Activated CD4-positive, alpha-beta memory T cell treated with anti-CD3 and anti-CD28 coated beads for 36 hours (primary cell): Measurements from ENCODE around the gene C19orf81. TPM values are rescaled to one million over a fixed set of nuclear protein-coding genes. Genes with fewer than 3 reads are reported as not detected.
A peak's percentile ranks its signal among the peaks of the same experiment; 100 is the strongest.

Experiments
- CTCF ChIA-PET: fragments of 350-600 bp; sonication (Branson Sonifier 250); formaldehyde crosslinking; loops from one replicate; lab custom pipeline; 2021; ENCODE audit warnings: antibody characterized with exemption, inconsistent platforms; lab: Charles Lee
- POLR2A ChIA-PET: fragments of 350-600 bp; sonication (Branson Sonifier 250); formaldehyde crosslinking; loops from one replicate; lab custom pipeline; 2021; ENCODE audit warnings: antibody characterized with exemption; lab: Charles Lee
- DNase-seq: peaks from one replicate; pipeline ENCODE4 v3.0.0-alpha.2; 2020
- H3K27ac Mint-ChIP-seq: one replicate; pipeline ENCODE4 v1.8.0; 2021; ENCODE audit warnings: mixed read lengths
- H3K27me3 Mint-ChIP-seq: one replicate; pipeline ENCODE4 v1.8.0; 2021; ENCODE audit warnings: mixed read lengths
- H3K36me3 Mint-ChIP-seq: one replicate; pipeline ENCODE4 v1.8.0; 2021; ENCODE audit warnings: mixed read lengths
- H3K4me1 Mint-ChIP-seq: one replicate; pipeline ENCODE4 v1.8.0; 2021; ENCODE audit warnings: low read depth, mixed read lengths
- H3K4me3 Mint-ChIP-seq: one replicate; pipeline ENCODE4 v1.8.0; 2021; ENCODE audit warnings: mild to moderate bottlenecking, mixed read lengths
- H3K9me3 Mint-ChIP-seq: one replicate; pipeline ENCODE4 v1.8.0; 2021; ENCODE audit warnings: mixed read lengths
- intact Hi-C: fragments of 100-400 bp; cut with micrococcal nuclease; formaldehyde crosslinking; loops from one replicate; pipeline ENCODE4 v1.15.1; 2023
- total RNA-seq, 2 experiments: library from RNA; stranded (reverse); gene quantifications; one replicate each; pipeline ENCODE4 v1.2.3, GENCODE V29; 2021

Gene C19orf81
- total RNA-seq, 2 experiments from 2014 or later = 0.69 TPM; not detected in 1

- no peak for DNase-seq
- intact Hi-C loops = no loop called here
- Mint-ChIP-seq H3K4me1 (no peaks in the 10 kb centered on the region), H3K9me3 (peaks cover 3% of the 10 kb centered on the region), H3K4me3 (no peak overlapping the region), H3K27me3 (peaks cover 39% of the 10 kb centered on the region), H3K36me3 (no peaks in the 10 kb centered on the region), H3K27ac (no peak overlapping the region)
- POLR2A ChIA-PET = no interaction called here
- CTCF ChIA-PET = no interaction called here
Observed at GRCh38 chr19:50676625-50677197, 27.5 kb downstream of the C19orf81 start.

- Mint-ChIP-seq H3K36me3 (no peaks in the 10 kb centered on the region), H3K27ac (no peak overlapping the region), H3K27me3 (peaks cover 38% of the 10 kb centered on the region), H3K4me1 (no peaks in the 10 kb centered on the region), H3K4me3 (no peak overlapping the region), H3K9me3 (peaks cover 3% of the 10 kb centered on the region)
- CTCF ChIA-PET = no interaction called here
- intact Hi-C loops = no loop called here
- no peak for DNase-seq
- POLR2A ChIA-PET = no interaction called here
Observed at GRCh38 chr19:50677636-50678035, 28.4 kb downstream of the C19orf81 start.

DNA sequence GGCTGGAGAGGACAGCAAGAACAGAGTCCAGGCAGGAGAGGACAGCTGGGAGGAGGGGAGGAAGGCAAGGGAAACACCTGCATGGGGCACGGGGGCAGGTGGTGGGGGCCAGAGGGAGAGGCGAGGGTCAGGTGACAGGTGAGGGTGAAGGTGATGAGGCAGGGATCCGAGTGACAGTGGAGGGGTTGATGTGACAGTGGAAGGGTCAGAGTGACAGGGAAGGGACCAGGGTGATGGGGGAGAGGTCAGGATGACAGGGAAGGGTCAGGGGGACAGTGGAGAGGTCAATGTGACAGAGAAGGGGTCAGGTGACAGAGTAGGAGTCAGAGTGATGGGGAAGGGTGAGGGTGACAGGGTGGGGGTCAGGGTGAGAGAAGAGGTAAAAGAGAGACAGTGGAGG, 29.1 kb downstream of the C19orf81 start:
- H3K27ac Mint-ChIP-seq = no peak overlapping the region
- DNase-seq = no peak
- no peaks in the 10 kb centered on the region for H3K36me3 Mint-ChIP-seq
- no peak overlapping the region for H3K4me3 Mint-ChIP-seq
- H3K4me1 Mint-ChIP-seq = no peaks in the 10 kb centered on the region
- CTCF ChIA-PET = no interaction called here
- intact Hi-C loops = no loop called here
- peaks cover 3% of the 10 kb centered on the region for H3K9me3 Mint-ChIP-seq
- H3K27me3 Mint-ChIP-seq = peaks cover 31% of the 10 kb centered on the region
- POLR2A ChIA-PET = no interaction called here

GRCh38 chr19:50679177-50680125, 30.2 kb downstream of the C19orf81 start:
- peaks cover 26% of the 10 kb centered on the region for H3K27me3 Mint-ChIP-seq
- peaks cover 3% of the 10 kb centered on the region for H3K9me3 Mint-ChIP-seq
- no peak overlapping the region for H3K27ac Mint-ChIP-seq
- intact Hi-C loops = no loop called here
- POLR2A ChIA-PET = no interaction called here
- H3K4me1 Mint-ChIP-seq = no peaks in the 10 kb centered on the region
- DNase-seq = peak; percentile 86
- CTCF ChIA-PET = no interaction called here
- no peak overlapping the region for H3K4me3 Mint-ChIP-seq
- no peaks in the 10 kb centered on the region for H3K36me3 Mint-ChIP-seq

GRCh38 chr19:50686310-50687032, 37.2 kb downstream of the C19orf81 start:
- CTCF ChIA-PET = no interaction called here
- Mint-ChIP-seq H3K27me3 (peaks cover 40% of the 10 kb centered on the region), H3K4me3 (no peak overlapping the region)

GRCh38 chr19:50688766-50689165, 39.5 kb downstream of the C19orf81 start:
- no peak overlapping the region for H3K4me3 Mint-ChIP-seq
- H3K27me3 Mint-ChIP-seq = peaks cover 51% of the 10 kb centered on the region
- POLR2A ChIA-PET = no interaction called here
- no peaks in the 10 kb centered on the region for H3K36me3 Mint-ChIP-seq
- DNase-seq = no peak
- intact Hi-C loops = no loop called here
- H3K27ac Mint-ChIP-seq = no peak overlapping the region
- CTCF ChIA-PET = no interaction called here
- no peaks in the 10 kb centered on the region for H3K9me3 Mint-ChIP-seq
- H3K4me1 Mint-ChIP-seq = no peaks in the 10 kb centered on the region

More at GRCh38 chr19:50686310-50687032, 37.2 kb downstream of the C19orf81 start:
- H3K27ac Mint-ChIP-seq = no peak overlapping the region
- no peak for DNase-seq
- no peaks in the 10 kb centered on the region for H3K9me3 Mint-ChIP-seq
- H3K36me3 Mint-ChIP-seq = no peaks in the 10 kb centered on the region
- intact Hi-C loops = no loop called here
- H3K4me1 Mint-ChIP-seq = no peaks in the 10 kb centered on the region
- POLR2A ChIA-PET = no interaction called here

GRCh38 chr19:50690439-50690838, 41.2 kb downstream of the C19orf81 start:
- Mint-ChIP-seq H3K4me3 (no peak overlapping the region), H3K27me3 (peaks cover 46% of the 10 kb centered on the region), H3K9me3 (no peaks in the 10 kb centered on the region), H3K4me1 (no peaks in the 10 kb centered on the region), H3K27ac (no peak overlapping the region), H3K36me3 (no peaks in the 10 kb centered on the region)
- no peak for DNase-seq
- ChIA-PET CTCF (no interaction called here), POLR2A (no interaction called here)
- intact Hi-C loops = no loop called here

- no peak for DNase-seq
- H3K27ac Mint-ChIP-seq = no peak overlapping the region
- no peaks in the 10 kb centered on the region for H3K9me3 Mint-ChIP-seq
- CTCF ChIA-PET = no interaction called here
- POLR2A ChIA-PET = no interaction called here
- no peaks in the 10 kb centered on the region for H3K36me3 Mint-ChIP-seq
- intact Hi-C loops = no loop called here
- H3K27me3 Mint-ChIP-seq = peaks cover 49% of the 10 kb centered on the region
- no peak overlapping the region for H3K4me3 Mint-ChIP-seq
- H3K4me1 Mint-ChIP-seq = no peaks in the 10 kb centered on the region
Observed at GRCh38 chr19:50693064-50693975, 44.1 kb downstream of the C19orf81 start.

DNA sequence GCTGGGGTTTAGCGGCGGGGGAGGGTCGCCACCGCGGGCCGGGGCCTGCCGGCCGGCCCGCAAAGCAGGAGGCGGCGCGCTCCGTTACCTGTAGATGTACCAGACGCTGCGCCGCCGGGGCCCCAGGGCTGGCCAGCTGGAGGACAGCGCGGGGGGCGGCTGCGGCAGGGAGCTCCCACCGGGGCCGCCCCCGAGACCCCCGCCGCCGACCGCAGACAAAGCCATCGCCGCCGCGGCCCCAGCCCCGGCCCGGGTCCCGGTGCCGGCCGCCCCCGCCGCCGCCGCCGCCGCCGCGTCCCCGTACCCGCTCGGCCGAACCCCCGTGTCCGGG, 45.5 kb downstream of the C19orf81 start:
- DNase-seq = no peak
- H3K27ac Mint-ChIP-seq = no peak overlapping the region
- POLR2A ChIA-PET = no interaction called here
- peaks cover 45% of the 10 kb centered on the region for H3K27me3 Mint-ChIP-seq
- no peaks in the 10 kb centered on the region for H3K9me3 Mint-ChIP-seq
- H3K4me3 Mint-ChIP-seq = no peak overlapping the region
- no peaks in the 10 kb centered on the region for H3K36me3 Mint-ChIP-seq
- CTCF ChIA-PET = no interaction called here
- no peaks in the 10 kb centered on the region for H3K4me1 Mint-ChIP-seq
- intact Hi-C loops = no loop called here

DNA sequence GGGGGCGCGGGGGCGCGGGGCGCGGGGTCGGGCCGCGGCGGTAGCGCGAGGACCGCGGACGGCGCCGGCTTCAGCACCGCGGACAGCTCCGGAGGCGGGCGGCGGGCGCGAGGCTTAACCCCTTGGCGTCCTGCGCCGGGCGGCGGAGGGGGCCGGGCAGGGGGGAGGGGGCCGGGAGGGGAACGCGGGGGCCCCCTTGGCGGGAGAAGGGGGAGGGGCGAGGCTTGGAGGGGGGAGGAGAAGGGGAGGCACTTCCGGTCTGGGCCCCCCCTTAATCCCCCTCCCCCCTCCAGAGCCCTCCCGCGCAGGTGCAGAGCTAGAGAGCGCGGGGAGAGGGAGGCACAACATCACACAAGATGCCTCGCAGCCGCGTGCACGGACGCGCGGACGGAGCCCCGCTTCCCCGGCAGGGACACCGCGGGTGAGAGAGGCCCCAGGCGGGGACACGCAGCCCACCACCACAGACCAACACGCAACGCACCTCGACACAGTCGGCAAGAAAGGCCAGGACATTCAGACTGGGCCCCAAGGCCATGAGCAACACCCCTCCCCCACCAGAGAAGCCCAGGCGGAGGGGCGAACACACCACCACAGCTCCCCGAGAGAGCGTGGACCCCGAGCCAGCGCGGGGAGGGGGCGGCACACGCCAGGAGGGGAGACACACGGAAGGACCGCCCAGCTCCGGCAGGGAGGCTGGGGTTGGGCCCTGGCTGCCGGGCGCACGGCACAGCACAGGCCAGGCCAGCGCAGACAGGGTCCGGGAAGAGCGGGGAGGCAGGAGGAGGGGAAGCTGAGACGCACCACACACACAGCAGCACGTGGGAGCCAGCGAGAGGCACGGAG, 46.2 kb downstream of the C19orf81 start:
- no peaks in the 10 kb centered on the region for H3K4me1 Mint-ChIP-seq
- H3K4me3 Mint-ChIP-seq = no peak overlapping the region
- no peak overlapping the region for H3K27ac Mint-ChIP-seq
- POLR2A ChIA-PET = no interaction called here
- peaks cover 50% of the 10 kb centered on the region for H3K27me3 Mint-ChIP-seq
- no peaks in the 10 kb centered on the region for H3K9me3 Mint-ChIP-seq
- DNase-seq = peak; percentile 21
- intact Hi-C loops = no loop called here
- no peaks in the 10 kb centered on the region for H3K36me3 Mint-ChIP-seq
- CTCF ChIA-PET = no interaction called here

DNA sequence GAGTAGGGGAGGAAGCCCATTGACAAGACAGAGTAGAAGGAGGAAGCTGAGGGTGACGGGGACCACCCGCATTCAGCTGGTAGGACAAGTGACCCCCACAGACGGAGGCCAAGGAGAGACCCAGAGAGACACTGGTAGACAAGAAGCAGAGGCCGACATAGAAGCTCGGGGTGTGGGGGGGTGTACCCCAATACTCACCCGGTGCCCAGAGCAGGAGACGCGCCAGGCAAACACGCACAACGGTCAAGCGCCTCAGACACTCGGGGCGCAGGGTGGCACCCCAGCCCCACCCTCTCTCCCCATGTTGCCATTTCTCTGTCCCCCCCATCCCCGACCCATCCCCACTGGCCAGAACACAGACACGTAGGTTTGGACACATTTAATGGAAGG, 46.8 kb downstream of the C19orf81 start:
- no peaks in the 10 kb centered on the region for H3K36me3 Mint-ChIP-seq
- no peak overlapping the region for H3K27ac Mint-ChIP-seq
- peaks cover 48% of the 10 kb centered on the region for H3K27me3 Mint-ChIP-seq
- ChIA-PET POLR2A (no interaction called here), CTCF (no interaction called here)
- H3K4me3 Mint-ChIP-seq = no peak overlapping the region
- intact Hi-C loops = no loop called here
- no peaks in the 10 kb centered on the region for H3K4me1 Mint-ChIP-seq
- DNase-seq = no peak
- H3K9me3 Mint-ChIP-seq = no peaks in the 10 kb centered on the region
